Bronchial epithelial cell (primary cell): ENCODE results near the gene SENP3. TPM values are rescaled to one million over a fixed set of nuclear protein-coding genes. Genes with fewer than 3 reads are reported as not detected.
A peak's percentile ranks its signal among the peaks of the same experiment; 100 is the strongest.

Source experiments
- DNase-seq: peaks from one replicate; pipeline ENCODE4 v3.0.0-alpha.2; 2010; ENCODE audit warnings: low read depth
- FAIRE-seq: peaks from 2 replicates; lab custom pipeline; 2011; peaks lifted over from hg19 to GRCh38; lab: Jason Lieb, UNC
- H3K27me3 ChIP-seq: 2 replicates; pipeline ENCODE4 v1.5.1; 2011; ENCODE audit warnings: low read length; ENCODE audit not compliant: control insufficient read depth, insufficient read depth
- H3K36me3 ChIP-seq: 2 replicates; pipeline ENCODE4 v1.5.1; 2011; ENCODE audit warnings: low read length; ENCODE audit not compliant: control insufficient read depth, insufficient read depth
- H3K4me3 ChIP-seq: 2 replicates; pipeline ENCODE4 v1.5.1; 2011; ENCODE audit warnings: mild to moderate bottlenecking, low read depth, low read length, control low read depth
- total RNA-seq: library from RNA; depleted of rRNA; stranded (reverse); fragments of >200 nt; gene quantifications from 2 replicates; pipeline ENCODE4 v1.2.1, GENCODE V29; 2014
- TF ChIP-seq, protein P1 (sequence below): IDR thresholded peaks from 2 replicates; pipeline ENCODE4 v1.5.1; 2011; ENCODE audit warnings: mild to moderate bottlenecking, moderate library complexity, low read length, control low read depth, inconsistent platforms; ENCODE audit not compliant: insufficient read depth, severe bottlenecking

Gene SENP3
- total RNA-seq, 1 donor from 2014 or later: 129 TPM

DNA sequence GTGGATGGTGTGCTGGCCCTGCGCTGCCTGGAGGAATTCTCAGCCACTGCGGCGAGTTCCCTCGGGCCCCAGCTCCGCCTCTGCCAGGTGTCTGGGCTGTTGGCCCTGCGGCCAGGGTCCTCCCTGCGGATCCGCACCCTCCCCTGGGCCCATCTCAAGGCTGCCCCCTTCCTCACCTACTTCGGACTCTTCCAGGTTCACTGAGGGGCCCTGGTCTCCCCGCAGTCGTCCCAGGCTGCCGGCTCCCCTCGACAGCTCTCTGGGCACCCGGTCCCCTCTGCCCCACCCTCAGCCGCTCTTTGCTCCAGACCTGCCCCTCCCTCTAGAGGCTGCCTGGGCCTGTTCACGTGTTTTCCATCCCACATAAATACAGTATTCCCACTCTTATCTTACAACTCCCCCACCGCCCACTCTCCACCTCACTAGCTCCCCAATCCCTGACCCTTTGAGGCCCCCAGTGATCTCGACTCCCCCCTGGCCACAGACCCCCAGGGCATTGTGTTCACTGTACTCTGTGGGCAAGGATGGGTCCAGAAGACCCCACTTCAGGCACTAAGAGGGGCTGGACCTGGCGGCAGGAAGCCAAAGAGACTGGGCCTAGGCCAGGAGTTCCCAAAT, 4.5 kb upstream of the SENP3 start:
- no peak for DNase-seq
- Histone ChIP-seq H3K27me3 (no peaks in the 10 kb centered on the region), H3K4me3 (no peak overlapping the region), H3K36me3 (no peaks in the 10 kb centered on the region)
- TF ChIP-seq, protein P1, sequence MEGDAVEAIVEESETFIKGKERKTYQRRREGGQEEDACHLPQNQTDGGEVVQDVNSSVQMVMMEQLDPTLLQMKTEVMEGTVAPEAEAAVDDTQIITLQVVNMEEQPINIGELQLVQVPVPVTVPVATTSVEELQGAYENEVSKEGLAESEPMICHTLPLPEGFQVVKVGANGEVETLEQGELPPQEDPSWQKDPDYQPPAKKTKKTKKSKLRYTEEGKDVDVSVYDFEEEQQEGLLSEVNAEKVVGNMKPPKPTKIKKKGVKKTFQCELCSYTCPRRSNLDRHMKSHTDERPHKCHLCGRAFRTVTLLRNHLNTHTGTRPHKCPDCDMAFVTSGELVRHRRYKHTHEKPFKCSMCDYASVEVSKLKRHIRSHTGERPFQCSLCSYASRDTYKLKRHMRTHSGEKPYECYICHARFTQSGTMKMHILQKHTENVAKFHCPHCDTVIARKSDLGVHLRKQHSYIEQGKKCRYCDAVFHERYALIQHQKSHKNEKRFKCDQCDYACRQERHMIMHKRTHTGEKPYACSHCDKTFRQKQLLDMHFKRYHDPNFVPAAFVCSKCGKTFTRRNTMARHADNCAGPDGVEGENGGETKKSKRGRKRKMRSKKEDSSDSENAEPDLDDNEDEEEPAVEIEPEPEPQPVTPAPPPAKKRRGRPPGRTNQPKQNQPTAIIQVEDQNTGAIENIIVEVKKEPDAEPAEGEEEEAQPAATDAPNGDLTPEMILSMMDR: no peak
- no peak for FAIRE-seq

DNA sequence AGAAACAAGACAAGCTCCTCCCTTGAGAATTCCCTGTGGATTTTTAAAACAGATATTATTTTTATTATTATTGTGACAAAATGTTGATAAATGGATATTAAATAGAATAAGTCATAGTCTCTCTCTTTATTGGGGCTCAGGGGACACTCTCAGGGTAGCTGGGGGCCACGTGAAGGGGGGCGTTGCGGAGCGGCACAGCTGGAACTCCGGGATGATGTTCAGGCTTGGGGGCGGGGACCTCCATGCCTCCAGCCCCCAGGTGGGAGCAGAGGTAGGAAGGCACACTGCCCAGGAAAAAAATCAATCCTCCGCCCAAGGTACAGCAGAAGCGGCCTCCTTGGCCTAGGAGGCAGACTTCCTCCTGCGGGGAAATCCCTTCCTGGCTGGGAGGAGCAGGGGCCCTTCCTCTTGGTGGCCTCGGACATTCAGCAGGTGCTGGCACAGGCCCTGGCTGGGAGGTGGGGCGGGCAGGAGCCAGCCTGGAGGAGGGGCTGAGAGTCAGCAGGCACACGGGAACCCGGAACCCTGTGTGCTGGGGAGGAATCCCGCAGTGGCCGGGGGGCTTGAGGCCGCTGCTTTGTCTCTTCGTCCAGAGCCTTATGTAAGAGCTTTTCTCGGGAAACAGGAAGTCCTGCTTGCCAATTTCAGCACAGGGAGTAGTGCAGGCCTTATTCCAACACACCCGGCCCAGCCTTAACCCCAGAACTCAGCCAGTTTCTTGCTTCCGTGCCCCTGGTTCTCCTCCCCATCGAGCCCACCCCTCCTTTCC, 3.8 kb upstream of the SENP3 start:
- TF ChIP-seq, protein P1: no peak
- no peak for FAIRE-seq
- Histone ChIP-seq H3K27me3 (no peaks in the 10 kb centered on the region), H3K4me3 (peak overlapping the region; percentile 26), H3K36me3 (no peaks in the 10 kb centered on the region)
- peak; percentile 43 for DNase-seq

DNA sequence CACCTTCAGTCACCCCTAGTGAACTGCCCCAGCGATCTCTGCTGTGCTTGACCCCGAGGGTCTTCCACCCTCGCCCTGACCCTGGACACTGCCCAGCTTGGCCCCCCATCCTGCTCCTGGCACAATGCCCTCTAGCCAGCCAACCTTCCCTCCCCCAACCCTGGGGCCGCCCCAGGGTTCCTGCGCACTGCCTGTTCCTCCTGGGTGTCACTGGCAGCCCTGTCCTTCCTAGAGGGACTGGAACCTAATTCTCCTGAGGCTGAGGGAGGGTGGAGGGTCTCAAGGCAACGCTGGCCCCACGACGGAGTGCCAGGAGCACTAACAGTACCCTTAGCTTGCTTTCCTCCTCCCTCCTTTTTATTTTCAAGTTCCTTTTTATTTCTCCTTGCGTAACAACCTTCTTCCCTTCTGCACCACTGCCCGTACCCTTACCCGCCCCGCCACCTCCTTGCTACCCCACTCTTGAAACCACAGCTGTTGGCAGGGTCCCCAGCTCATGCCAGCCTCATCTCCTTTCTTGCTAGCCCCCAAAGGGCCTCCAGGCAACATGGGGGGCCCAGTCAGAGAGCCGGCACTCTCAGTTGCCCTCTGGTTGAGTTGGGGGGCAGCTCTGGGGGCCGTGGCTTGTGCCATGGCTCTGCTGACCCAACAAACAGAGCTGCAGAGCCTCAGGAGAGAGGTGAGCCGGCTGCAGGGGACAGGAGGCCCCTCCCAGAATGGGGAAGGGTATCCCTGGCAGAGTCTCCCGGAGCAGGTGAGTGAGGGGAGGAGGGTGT, 3.0 kb upstream of the SENP3 start, which contains the start of gene TNFSF13:
TSS of gene TNFSF13 (plus strand) at position 207 of the 776 bp plus-strand sequence. CDS start at position 497, 290 bp downstream.
- Histone ChIP-seq H3K27me3 (no peaks in the 10 kb centered on the region), H3K4me3 (peak within 1 kb of the TSS; percentile 26), H3K36me3 (no peaks in the 10 kb centered on the region)
- TF ChIP-seq, protein P1: no peak
- FAIRE-seq (no peak), DNase-seq (no peak)

DNA sequence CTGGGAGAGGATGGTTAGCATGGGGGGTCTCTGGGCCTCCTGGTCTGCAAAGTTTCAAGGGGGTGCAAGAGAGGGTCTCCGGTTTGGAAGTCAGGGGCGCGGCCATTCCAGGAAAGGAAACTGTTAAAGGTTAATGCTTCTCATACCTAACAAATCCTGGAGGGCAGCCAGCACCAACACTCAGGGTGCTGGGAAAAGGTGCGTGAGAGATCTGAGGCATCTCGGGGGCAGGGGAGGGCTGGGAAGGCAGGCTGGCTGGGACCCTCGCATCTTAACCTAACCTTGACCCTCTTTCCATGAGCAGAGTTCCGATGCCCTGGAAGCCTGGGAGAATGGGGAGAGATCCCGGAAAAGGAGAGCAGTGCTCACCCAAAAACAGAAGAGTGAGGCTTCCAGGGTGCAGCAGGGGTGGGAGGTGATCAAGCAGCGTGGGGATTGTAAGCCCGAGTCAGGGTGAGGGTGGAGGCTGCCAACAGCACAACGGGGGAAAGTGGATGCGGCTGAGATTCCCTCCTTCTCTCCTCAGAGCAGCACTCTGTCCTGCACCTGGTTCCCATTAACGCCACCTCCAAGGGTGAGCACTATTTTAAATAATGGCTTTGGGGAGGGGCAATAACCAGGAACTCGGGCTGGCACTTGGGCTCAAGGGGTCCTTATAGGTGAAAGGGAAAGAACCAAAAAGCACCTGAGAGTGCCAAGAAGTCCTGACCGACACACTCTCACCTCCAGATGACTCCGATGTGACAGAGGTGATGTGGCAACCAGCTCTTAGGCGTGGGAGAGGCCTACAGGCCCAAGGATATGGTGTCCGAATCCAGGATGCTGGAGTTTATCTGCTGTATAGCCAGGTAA, 2.2 kb upstream of the SENP3 start:
- Histone ChIP-seq H3K4me3 (no peak overlapping the region), H3K36me3 (peaks cover 5% of the 10 kb centered on the region), H3K27me3 (no peaks in the 10 kb centered on the region)
- TF ChIP-seq, protein P1: no peak
- FAIRE-seq (peak; percentile 50), DNase-seq (peak; percentile 39)
